ENCODE measurements around the gene GLYR1.

Gene GLYR1

DNA sequence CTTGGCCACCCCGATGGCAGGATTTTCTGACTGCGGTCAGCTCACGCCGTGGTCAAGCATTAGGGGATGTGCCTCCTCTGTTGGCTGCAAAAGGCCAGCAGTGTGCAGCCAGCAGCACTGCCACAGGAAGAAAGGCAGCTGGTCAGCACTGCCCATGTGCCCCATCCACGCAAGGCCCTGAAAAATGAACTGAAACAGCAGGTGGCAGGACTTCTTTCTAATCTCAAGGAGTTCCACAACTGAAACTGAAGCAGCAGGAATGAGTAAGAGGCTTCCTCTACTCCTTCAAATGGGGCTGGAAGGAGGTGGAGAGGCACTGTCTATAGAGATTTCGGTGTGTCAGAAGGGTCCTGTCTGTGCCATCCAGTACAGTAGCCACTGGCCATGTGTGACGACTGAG is 83.3 kb downstream of the GLYR1 start:
- no peak for DNase-seq (ENCODE audit: low spot score)

GRCh38 chr16:4762205-4762604 is 84.9 kb downstream of the GLYR1 start:
- no peak for DNase-seq (ENCODE audit: low spot score)

- no peak for DNase-seq (ENCODE audit: low spot score)
Measured at GRCh38 chr16:4760221-4760910, 86.7 kb downstream of the GLYR1 start.

DNA sequence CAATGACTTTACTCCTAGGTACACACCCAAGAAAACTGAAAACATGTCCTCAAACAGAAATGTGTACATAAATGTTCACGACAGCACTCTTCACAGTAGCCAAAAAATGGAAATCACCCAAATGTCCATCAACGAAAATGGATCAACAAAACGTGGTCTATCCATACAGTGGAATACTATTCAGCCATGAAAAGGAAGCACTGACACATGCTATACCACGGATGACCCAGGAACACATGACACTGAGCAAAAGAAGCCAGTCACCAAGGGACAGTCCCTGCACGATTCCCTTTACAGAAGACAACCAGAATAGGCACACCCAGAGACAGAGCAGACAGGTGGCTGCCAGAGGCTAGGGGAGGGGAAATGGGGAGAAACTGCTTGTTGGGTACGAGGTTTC is 91.4 kb downstream of the GLYR1 start:
- DNase-seq (ENCODE audit: low spot score), result no peak

DNA sequence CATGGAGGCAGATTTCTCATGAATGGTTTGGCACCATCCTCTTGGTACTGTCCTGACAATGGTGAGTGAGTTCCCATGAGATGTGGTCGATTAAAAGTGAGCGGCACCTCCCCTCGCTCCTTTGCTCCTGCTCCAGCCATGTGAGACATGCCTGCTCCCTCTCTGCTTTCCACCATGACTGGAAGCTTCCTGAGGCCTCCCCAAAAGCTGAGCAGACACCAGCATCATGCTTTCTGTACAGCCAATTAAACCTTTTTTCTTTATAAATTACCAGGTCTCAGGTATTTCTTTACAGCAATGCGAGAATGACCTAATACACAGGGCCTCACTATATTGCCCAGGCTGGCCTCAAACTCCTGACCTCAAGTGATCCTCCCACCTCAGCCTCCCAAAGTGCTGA is 92.2 kb downstream of the GLYR1 start:
- DNase-seq (ENCODE audit: low spot score), result no peak

GRCh38 chr16:4753227-4753626 is 93.9 kb downstream of the GLYR1 start:
- no peak for DNase-seq (ENCODE audit: low spot score)

All from AG08395 (cell line).